Breast epithelium (tissue), 3 donors: ENCODE data around the gene SDHC.

Experiments used
- CTCF ChIP-seq, 3 donors: fragments of 450-650 bp; IDR thresholded peaks; one replicate each; pipeline ENCODE4 v1.5.1; 2016 to 2017; ENCODE audit warnings: antibody characterized with exemption in 3 of 3, mild to moderate bottlenecking in 3 of 3, moderate library complexity in 3 of 3
- POLR2A ChIP-seq: fragments of 450-650 bp; IDR thresholded peaks from one replicate; pipeline ENCODE4 v1.6.1; 2016; ENCODE audit warnings: antibody characterized with exemption, mild to moderate bottlenecking, moderate library complexity

DNA sequence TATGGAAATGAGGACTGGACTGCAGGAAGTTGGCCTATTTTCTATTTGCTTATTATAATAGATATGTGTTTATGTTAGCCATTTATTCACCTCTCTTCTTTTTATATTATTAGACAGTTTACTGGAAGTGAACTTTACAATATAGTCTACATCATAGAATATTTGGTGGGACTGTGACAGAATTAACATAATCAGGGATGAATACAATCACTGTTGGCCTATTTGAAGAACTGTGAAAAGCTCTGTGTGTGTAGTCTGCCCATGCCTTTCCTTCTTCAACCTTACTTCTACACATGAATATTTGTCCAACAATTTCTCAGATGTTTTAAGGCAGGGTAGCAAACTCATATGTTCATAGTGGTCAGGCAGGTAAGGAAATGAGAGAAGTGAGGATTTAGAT is 16.8 kb upstream of the SDHC start:
- TF ChIP-seq CTCF (IDR thresholded peaks at IDR 0.05): no peak
- no peak for TF ChIP-seq POLR2A
